ENCODE results near the gene MARCKSL1. TPM values are rescaled to one million over a fixed set of nuclear protein-coding genes. Genes with fewer than 3 reads are reported as not detected.
"Not testable (repeated sequence)": the region's sequence is repeated elsewhere in the genome, so short reads cannot be mapped to it uniquely, and the experiment has no call there.

MARCKSL1 gene
- total and polyA plus RNA-seq, 2 experiments from 2014 or later = 263 to 587 TPM

GRCh38 chr1:32286763-32287162, 49.3 kb downstream of the MARCKSL1 start:
- no peak for TF ChIP-seq CTCF (IDR thresholded peaks at IDR 0.05; ENCODE audit: low read depth, low read length)
- Histone ChIP-seq H3K27ac (no peak overlapping the region), H3K4me1 (ENCODE audit: low read depth) (no peaks in the 10 kb centered on the region), H3K36me3 (no peaks in the 10 kb centered on the region), H3K27me3 (no peaks in the 10 kb centered on the region), H3K4me3 (no peak overlapping the region), H3K9me3 (ENCODE audit: low read depth) (no peaks in the 10 kb centered on the region)
- DNase-seq (ENCODE audit: low read depth in 1 of 2, low spot score in 1 of 2) = no peak

- TF ChIP-seq CTCF (IDR thresholded peaks at IDR 0.05; ENCODE audit: low read depth, low read length) = no peak
- Histone ChIP-seq H3K9me3 (ENCODE audit: low read depth) (no peaks in the 10 kb centered on the region), H3K4me3 (no peak overlapping the region), H3K27me3 (no peaks in the 10 kb centered on the region), H3K36me3 (no peaks in the 10 kb centered on the region), H3K27ac (no peak overlapping the region), H3K4me1 (ENCODE audit: low read depth) (no peaks in the 10 kb centered on the region)
- DNase-seq (ENCODE audit: low read depth in 1 of 2, low spot score in 1 of 2) = no peak
Observed at GRCh38 chr1:32285658-32286057, 50.4 kb downstream of the MARCKSL1 start.

GRCh38 chr1:32284777-32285176, 51.3 kb downstream of the MARCKSL1 start:
- H3K4me1 ChIP-seq (ENCODE audit: low read depth); DNase-seq (ENCODE audit: low read depth in 1 of 2, low spot score in 1 of 2); H3K9me3 ChIP-seq (ENCODE audit: low read depth); H3K27ac ChIP-seq; H3K27me3 ChIP-seq; H3K36me3 ChIP-seq; H3K4me3 ChIP-seq: not testable (repeated sequence)

Other genes starting within 250 kb of the MARCKSL1 start
- gene KPNA6, start 228.2 kb downstream of the MARCKSL1 start, total RNA-seq = 36.8 and 45.7 TPM in 2 replicates
- gene KPNA6, start 228.2 kb downstream of the MARCKSL1 start, polyA plus RNA-seq = 33.8 and 53.2 TPM in 2 replicates
- gene TXLNA, start 156.6 kb downstream of the MARCKSL1 start, total RNA-seq = 40.8 and 40.9 TPM in 2 replicates
- gene TXLNA, start 156.6 kb downstream of the MARCKSL1 start, polyA plus RNA-seq = 31.3 and 33.3 TPM in 2 replicates
- 68.7 and 75.1 TPM in 2 replicates for gene CCDC28B, start 135.6 kb downstream of the MARCKSL1 start, total RNA-seq
- gene CCDC28B, start 135.6 kb downstream of the MARCKSL1 start, polyA plus RNA-seq = 99.7 and 111 TPM in 2 replicates
- 1.4 and 2.0 TPM in 2 replicates for gene IQCC, start 130.6 kb downstream of the MARCKSL1 start, total RNA-seq
- gene IQCC, start 130.6 kb downstream of the MARCKSL1 start, polyA plus RNA-seq = 2.8 and 4.8 TPM in 2 replicates
- gene DCDC2B, start 127.1 kb downstream of the MARCKSL1 start, total RNA-seq = not detected in 2 replicates
- 0.64 and 0.72 TPM in 2 replicates for gene DCDC2B, start 127.1 kb downstream of the MARCKSL1 start, polyA plus RNA-seq
- gene TMEM234, start 113.9 kb downstream of the MARCKSL1 start, total RNA-seq = 24.1 and 26.2 TPM in 2 replicates
- gene TMEM234, start 113.9 kb downstream of the MARCKSL1 start, polyA plus RNA-seq = 36.8 and 38.0 TPM in 2 replicates
- 165 and 227 TPM in 2 replicates for gene EIF3I, start 113.8 kb downstream of the MARCKSL1 start, total RNA-seq
- 239 and 243 TPM in 2 replicates for gene EIF3I, start 113.8 kb downstream of the MARCKSL1 start, polyA plus RNA-seq
- 1.4 and 2.1 TPM in 2 replicates for gene FAM167B, start 89.0 kb downstream of the MARCKSL1 start, total RNA-seq
- 1.2 and 4.6 TPM in 2 replicates for gene FAM167B, start 89.0 kb downstream of the MARCKSL1 start, polyA plus RNA-seq
- gene LCK, start 85.0 kb downstream of the MARCKSL1 start, total RNA-seq = 0.18 TPM in 1 of 2 replicates, not detected in the other
- gene LCK, start 85.0 kb downstream of the MARCKSL1 start, polyA plus RNA-seq = 0.16 TPM in 1 of 2 replicates, not detected in the other
- gene HDAC1, start 44.1 kb downstream of the MARCKSL1 start, total RNA-seq = 67.6 and 76.9 TPM in 2 replicates
- gene HDAC1, start 44.1 kb downstream of the MARCKSL1 start, polyA plus RNA-seq = 96.8 and 110 TPM in 2 replicates
- 8.6 and 12.0 TPM in 2 replicates for gene FAM229A, start 26.3 kb upstream of the MARCKSL1 start, total RNA-seq
- 8.7 and 12.3 TPM in 2 replicates for gene FAM229A, start 26.3 kb upstream of the MARCKSL1 start, polyA plus RNA-seq
- gene TSSK3, start 26.3 kb upstream of the MARCKSL1 start, total RNA-seq = 2.3 and 8.0 TPM in 2 replicates
- gene TSSK3, start 26.3 kb upstream of the MARCKSL1 start, polyA plus RNA-seq = 4.5 and 4.7 TPM in 2 replicates
- gene BSDC1, start 58.2 kb upstream of the MARCKSL1 start, total RNA-seq = 78.7 and 79.5 TPM in 2 replicates
- 56.2 and 56.7 TPM in 2 replicates for gene BSDC1, start 58.2 kb upstream of the MARCKSL1 start, polyA plus RNA-seq
- 1.8 and 2.1 TPM in 2 replicates for gene ZBTB8B, start 128.8 kb upstream of the MARCKSL1 start, total RNA-seq
- 0.56 and 0.96 TPM in 2 replicates for gene ZBTB8B, start 128.8 kb upstream of the MARCKSL1 start, polyA plus RNA-seq
- gene ZBTB8A, start 203.2 kb upstream of the MARCKSL1 start, total RNA-seq = 3.8 and 5.7 TPM in 2 replicates
- 2.6 and 4.4 TPM in 2 replicates for gene ZBTB8A, start 203.2 kb upstream of the MARCKSL1 start, polyA plus RNA-seq